Testis (tissue), 3 donors: ENCODE results near the gene SASH1. TPM values are rescaled to one million over a fixed set of nuclear protein-coding genes. Genes with fewer than 3 reads are reported as not detected.

Source experiments
- DNase-seq: peaks from one replicate; pipeline ENCODE4 v3.0.0-alpha.2; 2019
- H3K27ac ChIP-seq, 2 donors: fragments of 200-600 bp; sonication (generic); one replicate each; pipeline ENCODE4 v1.5.1; 2019
- H3K27me3 ChIP-seq: fragments of 200-600 bp; sonication (generic); one replicate; pipeline ENCODE4 v1.5.1; 2019
- H3K36me3 ChIP-seq: fragments of 200-600 bp; sonication (generic); one replicate; pipeline ENCODE4 v1.5.1; 2017; ENCODE audit warnings: low read depth; ENCODE audit errors: missing control alignments
- H3K4me1 ChIP-seq: fragments of 200-600 bp; sonication (generic); one replicate; pipeline ENCODE4 v1.5.1; 2019
- H3K4me3 ChIP-seq, 2 donors: fragments of 200-600 bp; sonication (generic); one replicate each; pipeline ENCODE4 v1.5.1; 2017 to 2019
- H3K9me3 ChIP-seq: fragments of 200-600 bp; sonication (generic); one replicate; pipeline ENCODE4 v1.5.1; 2017
- POLR2A ChIP-seq: fragments of 450-650 bp; IDR thresholded peaks from one replicate; pipeline ENCODE4 v1.6.1; 2017; ENCODE audit warnings: antibody characterized with exemption, mild to moderate bottlenecking, moderate library complexity
- WGBS, 2 donors: methylation state at CpG; one replicate each; pipeline ENCODE4 v1.1.5; 2018; 5-methylcytosine and 5-hydroxymethylcytosine counted together
- intact Hi-C: fragments of 100-400 bp; cut with DNase I; formaldehyde crosslinking; loops from one replicate; pipeline ENCODE4 v1.15.1; 2023; ENCODE audit warnings: low total_unique reads
- polyA plus RNA-seq: library from polyadenylated mRNA; stranded (reverse); fragments of 350-450 nt; fragmentation: Illumina TruSeq; extraction: RNeasy Lipid Tissue Mini Kit (QIAGEN cat#74804); gene quantifications from one replicate; pipeline ENCODE4 v1.2.3, GENCODE V29; 2014; ENCODE audit warnings: low read depth, low replicate concordance; ENCODE audit not compliant: insufficient read depth
- total RNA-seq, 2 donors: library from RNA; depleted of rRNA; stranded (reverse); fragments of >200 nt; gene quantifications; one replicate each; pipeline ENCODE4 v1.2.3, GENCODE V29; 2016
- TF ChIP-seq, protein P1 (sequence below), 3 experiments: fragments of 450-650 bp in 2 of 3; fragments of 200-600 bp in 1 of 3; sonication (generic) in 1 of 3; IDR thresholded peaks; one replicate each; pipeline ENCODE4 v1.5.1; 2016 to 2019; ENCODE audit warnings: antibody characterized with exemption in 3 of 3, mild to moderate bottlenecking in 2 of 3, moderate library complexity in 1 of 3

SASH1 gene
- total and polyA plus RNA-seq, 3 donors from 2014 or later = 12.1 to 42.1 (median 40.3) TPM

DNA sequence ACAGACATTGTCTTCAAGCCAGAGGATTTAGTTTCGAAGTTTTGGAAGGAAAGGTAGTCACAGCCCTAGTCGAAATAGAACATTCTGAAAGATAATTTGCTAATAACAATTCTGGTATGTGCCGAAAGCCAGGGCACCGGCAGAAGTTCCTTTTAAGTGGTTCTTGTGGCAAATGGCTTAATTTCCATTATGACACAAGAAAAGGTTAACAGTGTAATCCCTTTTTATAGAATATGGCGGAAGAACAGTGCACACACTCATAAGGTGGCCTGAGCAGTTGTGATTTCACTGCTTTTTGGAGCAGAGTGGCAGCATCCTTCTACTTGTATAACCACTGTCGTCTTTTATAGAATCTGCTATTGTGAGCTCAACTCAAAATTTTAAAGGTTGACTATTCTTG, 152.4 kb downstream of the SASH1 start:
- Histone ChIP-seq H3K36me3 (no peaks in the 10 kb centered on the region), H3K27me3 (no peaks in the 10 kb centered on the region), H3K4me3 (no peak overlapping the region), H3K27ac (peak overlapping the region in 1 of 2 donors; percentile 79), H3K4me1 (peaks cover 11% of the 10 kb centered on the region), H3K9me3 (no peaks in the 10 kb centered on the region)
- DNase-seq = no peak
- WGBS, 2 donors = 62 to 70% methylated on average over 6 of the region's 6 CpGs
- intact Hi-C loops = no loop called here
- no peak for TF ChIP-seq POLR2A
- TF ChIP-seq, protein P1, sequence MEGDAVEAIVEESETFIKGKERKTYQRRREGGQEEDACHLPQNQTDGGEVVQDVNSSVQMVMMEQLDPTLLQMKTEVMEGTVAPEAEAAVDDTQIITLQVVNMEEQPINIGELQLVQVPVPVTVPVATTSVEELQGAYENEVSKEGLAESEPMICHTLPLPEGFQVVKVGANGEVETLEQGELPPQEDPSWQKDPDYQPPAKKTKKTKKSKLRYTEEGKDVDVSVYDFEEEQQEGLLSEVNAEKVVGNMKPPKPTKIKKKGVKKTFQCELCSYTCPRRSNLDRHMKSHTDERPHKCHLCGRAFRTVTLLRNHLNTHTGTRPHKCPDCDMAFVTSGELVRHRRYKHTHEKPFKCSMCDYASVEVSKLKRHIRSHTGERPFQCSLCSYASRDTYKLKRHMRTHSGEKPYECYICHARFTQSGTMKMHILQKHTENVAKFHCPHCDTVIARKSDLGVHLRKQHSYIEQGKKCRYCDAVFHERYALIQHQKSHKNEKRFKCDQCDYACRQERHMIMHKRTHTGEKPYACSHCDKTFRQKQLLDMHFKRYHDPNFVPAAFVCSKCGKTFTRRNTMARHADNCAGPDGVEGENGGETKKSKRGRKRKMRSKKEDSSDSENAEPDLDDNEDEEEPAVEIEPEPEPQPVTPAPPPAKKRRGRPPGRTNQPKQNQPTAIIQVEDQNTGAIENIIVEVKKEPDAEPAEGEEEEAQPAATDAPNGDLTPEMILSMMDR (IDR thresholded peaks at IDR 0.05) = no peak

DNA sequence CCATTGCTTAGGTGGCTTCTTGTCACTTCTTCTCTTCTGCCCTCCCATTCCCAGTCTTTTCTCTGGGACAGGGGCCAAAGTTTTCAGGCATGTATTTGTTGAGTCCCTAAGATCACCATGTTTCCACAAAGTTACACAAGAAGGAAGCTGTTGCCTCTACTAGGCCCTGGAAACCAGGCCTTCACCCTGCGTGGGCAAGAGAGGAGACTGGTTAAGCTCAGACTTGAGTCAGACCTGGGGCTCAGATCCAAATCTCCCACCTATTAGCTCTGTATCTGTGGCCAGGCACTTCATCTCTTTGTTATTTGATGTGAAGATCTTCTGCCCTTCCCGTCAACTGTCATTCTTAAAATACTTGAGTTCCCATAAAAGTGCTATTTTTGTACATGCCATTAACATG, 154.6 kb downstream of the SASH1 start:
- TF ChIP-seq, protein P1 (IDR thresholded peaks at IDR 0.05) = no peak
- no peak for TF ChIP-seq POLR2A
- Histone ChIP-seq H3K27ac (peak overlapping the region in 1 of 2 donors; percentile 79), H3K4me1 (peaks cover 23% of the 10 kb centered on the region), H3K36me3 (no peaks in the 10 kb centered on the region), H3K4me3 (no peak overlapping the region), H3K9me3 (no peaks in the 10 kb centered on the region), H3K27me3 (no peaks in the 10 kb centered on the region)
- no peak for DNase-seq
- intact Hi-C loops = no loop called here
- 91 to 94% methylated on average over 2 of the region's 2 CpGs for WGBS, 2 donors

DNA sequence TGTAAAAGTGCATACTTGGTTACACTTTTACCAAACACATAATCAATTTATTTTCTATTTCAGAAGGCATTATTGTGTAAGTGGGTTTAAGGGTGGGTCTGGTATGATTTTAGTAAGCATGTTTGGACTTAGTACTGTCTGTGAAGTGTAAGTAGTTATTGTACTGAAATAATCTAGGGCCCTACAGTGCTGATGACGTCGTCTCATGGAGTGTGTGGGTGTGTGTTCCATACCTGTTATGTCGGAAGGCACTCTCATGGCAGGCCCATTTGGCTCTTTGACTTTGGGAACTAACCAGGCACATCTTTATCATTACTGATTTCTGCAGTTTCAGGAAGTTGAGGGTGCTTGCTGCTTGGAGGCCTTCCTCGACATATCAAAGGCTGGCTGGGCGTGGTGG, 155.1 kb downstream of the SASH1 start:
- DNase-seq = no peak
- no peak for TF ChIP-seq POLR2A
- no peaks in the 10 kb centered on the region for H3K9me3 ChIP-seq
- no peaks in the 10 kb centered on the region for H3K36me3 ChIP-seq
- H3K27me3 ChIP-seq = no peaks in the 10 kb centered on the region
- no peak overlapping the region for H3K4me3 ChIP-seq
- H3K4me1 ChIP-seq = peaks cover 27% of the 10 kb centered on the region
- intact Hi-C loops = no loop called here
- H3K27ac ChIP-seq = no peak overlapping the region
- WGBS, 2 donors = 93 to 97% methylated on average over 5 of the region's 5 CpGs

DNA sequence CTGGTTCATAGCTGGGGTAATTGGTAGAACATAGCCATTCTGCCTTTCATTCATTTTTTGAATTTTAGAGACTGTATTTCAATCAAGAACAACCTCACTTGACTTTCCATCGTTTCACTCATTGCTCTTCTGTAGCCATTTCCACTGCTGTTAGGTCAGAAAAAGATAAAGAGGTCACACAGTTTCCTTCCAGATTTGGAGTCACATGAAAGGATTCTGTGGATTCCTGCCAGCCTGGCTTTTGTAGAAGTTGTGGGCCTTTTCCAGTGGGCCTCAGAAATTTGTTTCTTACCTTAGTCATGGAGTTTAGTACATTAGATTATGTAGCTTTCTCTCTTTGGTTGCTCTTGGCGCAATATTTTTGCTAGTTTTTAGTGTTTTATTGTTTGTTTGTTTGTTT, 157.8 kb downstream of the SASH1 start:
- 63 to 67% methylated on average over 2 of the region's 2 CpGs for whole genome bisulfite sequencing, 2 donors
- DNase-seq = peak; percentile 41
- H3K27ac ChIP-seq = peak overlapping the region; percentile 66 to 76
- peaks cover 16% of the 10 kb centered on the region for H3K4me1 ChIP-seq
- intact Hi-C loops = no loop called here
- no peak overlapping the region for H3K4me3 ChIP-seq
- TF ChIP-seq POLR2A = no peak
- TF ChIP-seq, protein P1 (IDR thresholded peaks at IDR 0.05) = no peak
- no peaks in the 10 kb centered on the region for H3K27me3 ChIP-seq
- H3K36me3 ChIP-seq = no peaks in the 10 kb centered on the region
- no peaks in the 10 kb centered on the region for H3K9me3 ChIP-seq

DNA sequence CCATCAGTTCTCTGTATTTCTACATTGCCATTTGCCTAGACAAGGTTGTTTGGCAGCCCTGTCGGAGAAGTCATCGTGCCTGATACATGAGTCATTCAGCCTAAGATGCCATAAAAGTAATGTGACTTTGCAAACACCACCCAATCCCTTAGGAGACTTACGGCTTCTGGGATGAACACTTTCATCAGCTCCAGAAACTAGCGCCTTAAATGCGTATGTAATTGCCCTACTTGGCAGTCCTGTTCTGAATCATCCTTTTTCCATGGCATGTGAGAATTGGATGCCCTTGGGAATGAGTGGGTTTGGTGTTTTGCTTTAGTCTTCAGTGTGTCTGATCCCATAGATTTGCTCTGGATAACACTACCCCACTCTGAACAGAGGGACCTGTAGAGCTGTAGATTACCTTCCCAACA, 158.5 kb downstream of the SASH1 start:
- TF ChIP-seq, protein P1 (IDR thresholded peaks at IDR 0.05) = no peak
- no peak for TF ChIP-seq POLR2A
- H3K27me3 ChIP-seq = no peaks in the 10 kb centered on the region
- peak; percentile 60 for DNase-seq
- H3K27ac ChIP-seq = peak overlapping the region; percentile 66 to 76
- 64 to 76% methylated on average over 5 of the region's 5 CpGs for WGBS, 2 donors
- H3K9me3 ChIP-seq = no peaks in the 10 kb centered on the region
- peaks cover 16% of the 10 kb centered on the region for H3K4me1 ChIP-seq
- intact Hi-C loops = no loop called here
- no peak overlapping the region for H3K4me3 ChIP-seq
- H3K36me3 ChIP-seq = no peaks in the 10 kb centered on the region
